Esophagus mucosa (tissue), 1 donor: ENCODE measurements around the gene PTPRN2. TPM values are rescaled to one million over a fixed set of nuclear protein-coding genes. Genes with fewer than 3 reads are reported as not detected.
"Not testable (repeated sequence)": the region's sequence is repeated elsewhere in the genome, so short reads cannot be mapped to it uniquely, and the experiment has no call there.

Experiments used
- ATAC-seq: fragments of 200-7000 bp; cut with Tn5 transposase; one replicate; pipeline ENCODE4 v1.9.1; 2020
- total RNA-seq: library from RNA; stranded (reverse); gene quantifications from one replicate; pipeline ENCODE4 v1.2.4, GENCODE V29; 2023
- donor health status: DM: yes; HTN: yes; CAD: no.

The PTPRN2 gene
- total RNA-seq, 1 donor from 2014 or later, result 0.44 TPM

GRCh38 chr7:158246960-158247673 lies 340.5 kb downstream of the PTPRN2 start:
- ATAC-seq, result peak; percentile 15

GRCh38 chr7:158246272-158246959 lies 341.2 kb downstream of the PTPRN2 start:
- peak; percentile 8 for ATAC-seq

GRCh38 chr7:158245724-158246041 lies 341.9 kb downstream of the PTPRN2 start:
- no peak for ATAC-seq

- ATAC-seq, result no peak
These were observed 342.5 kb downstream of the PTPRN2 start for GRCh38 chr7:158244873-158245723.

GRCh38 chr7:158244430-158244829 lies 343.2 kb downstream of the PTPRN2 start:
- ATAC-seq, result no peak

GRCh38 chr7:158241919-158242318 lies 345.7 kb downstream of the PTPRN2 start:
- no peak for ATAC-seq

GRCh38 chr7:158240801-158241200 lies 346.8 kb downstream of the PTPRN2 start:
- no peak for ATAC-seq

- peak; percentile 88 for ATAC-seq
These were observed 348.2 kb downstream of the PTPRN2 start for GRCh38 chr7:158239290-158239981.

- ATAC-seq, result no peak
These were observed 348.9 kb downstream of the PTPRN2 start for GRCh38 chr7:158238616-158239289.

GRCh38 chr7:158237672-158238335 lies 349.8 kb downstream of the PTPRN2 start:
- ATAC-seq, result no peak

- ATAC-seq, result no peak
These were observed 351.2 kb downstream of the PTPRN2 start for GRCh38 chr7:158236400-158236799.

GRCh38 chr7:158235862-158236261 lies 351.8 kb downstream of the PTPRN2 start:
- ATAC-seq, result no peak

- ATAC-seq, result no peak
These were observed 357.7 kb downstream of the PTPRN2 start for GRCh38 chr7:158229945-158230344.

- no peak for ATAC-seq
These were observed 358.6 kb downstream of the PTPRN2 start for GRCh38 chr7:158228986-158229385.

- no peak for ATAC-seq
These were observed 359.5 kb downstream of the PTPRN2 start for GRCh38 chr7:158228131-158228530.

GRCh38 chr7:158227258-158227984 lies 360.2 kb downstream of the PTPRN2 start:
- no peak for ATAC-seq

GRCh38 chr7:158216198-158216597 lies 371.4 kb downstream of the PTPRN2 start:
- ATAC-seq, result no peak

GRCh38 chr7:158209435-158209834 lies 378.2 kb downstream of the PTPRN2 start:
- ATAC-seq, result no peak

- ATAC-seq, result no peak
These were observed 381.3 kb downstream of the PTPRN2 start for GRCh38 chr7:158206341-158206740.

- ATAC-seq, result no peak
These were observed 383.2 kb downstream of the PTPRN2 start for GRCh38 chr7:158204453-158204852.

- not testable (repeated sequence) for ATAC-seq
These were observed 383.7 kb downstream of the PTPRN2 start for GRCh38 chr7:158203948-158204347.
